ENCODE measurements around the gene CBX5.

Gene CBX5

GRCh38 chr12:54222609-54223008 lies 57.3 kb downstream of the CBX5 start:
- FAIRE-seq: no peak

- FAIRE-seq: no peak
Measured at GRCh38 chr12:54221402-54221984, 58.4 kb downstream of the CBX5 start.

- no peak for FAIRE-seq
Measured at GRCh38 chr12:54220567-54220966, 59.4 kb downstream of the CBX5 start.

- FAIRE-seq: no peak
Measured at GRCh38 chr12:54220092-54220557, 59.8 kb downstream of the CBX5 start.

GRCh38 chr12:54217774-54218241 lies 62.1 kb downstream of the CBX5 start:
- FAIRE-seq: no peak

- no peak for FAIRE-seq
Measured at GRCh38 chr12:54216797-54217661, 62.9 kb downstream of the CBX5 start.

GRCh38 chr12:54215989-54216796 lies 63.7 kb downstream of the CBX5 start:
- FAIRE-seq: no peak

GRCh38 chr12:54214553-54215406 lies 65.1 kb downstream of the CBX5 start:
- FAIRE-seq: no peak

GRCh38 chr12:54213079-54213478 lies 66.8 kb downstream of the CBX5 start:
- no peak for FAIRE-seq

- FAIRE-seq: no peak
Measured at GRCh38 chr12:54211920-54212319, 68.0 kb downstream of the CBX5 start.

- no peak for FAIRE-seq
Measured at GRCh38 chr12:54210400-54210790, 69.5 kb downstream of the CBX5 start.

- FAIRE-seq: no peak
Measured at GRCh38 chr12:54208591-54208990, 71.3 kb downstream of the CBX5 start.

- no peak for FAIRE-seq
Measured at GRCh38 chr12:54207539-54208294, 72.2 kb downstream of the CBX5 start.

GRCh38 chr12:54206791-54207190 lies 73.1 kb downstream of the CBX5 start:
- no peak for FAIRE-seq

GRCh38 chr12:54204316-54204715 lies 75.6 kb downstream of the CBX5 start:
- FAIRE-seq: no peak

- no peak for FAIRE-seq
Measured at GRCh38 chr12:54201001-54201794, 78.7 kb downstream of the CBX5 start.

GRCh38 chr12:54200412-54200811 lies 79.5 kb downstream of the CBX5 start:
- no peak for FAIRE-seq

- FAIRE-seq: no peak
Measured at GRCh38 chr12:54199917-54200316, 80.0 kb downstream of the CBX5 start.

- FAIRE-seq: no peak
Measured at GRCh38 chr12:54199034-54199433, 80.9 kb downstream of the CBX5 start.

- FAIRE-seq: no peak
Measured at GRCh38 chr12:54197431-54197909, 82.5 kb downstream of the CBX5 start.

GRCh38 chr12:54197010-54197409 lies 82.9 kb downstream of the CBX5 start:
- FAIRE-seq: no peak
